A673 (cell line): ENCODE data around the gene COG4. TPM values are rescaled to one million over a fixed set of nuclear protein-coding genes. Genes with fewer than 3 reads are reported as not detected.

Experiments used
- BruUV-seq: library from RNA; stranded (reverse); fragments of 400-500 nt; replicated peaks from 2 replicates; lab custom pipeline; 2021; lab: Mats Ljungman, UMichigan
- CTCF ChIA-PET: fragments of 300-600 bp; sonication (Branson Sonifier 250); formaldehyde crosslinking; loops from one replicate; lab custom pipeline; 2022; ENCODE audit warnings: antibody characterized with exemption; lab: Charles Lee
- POLR2A ChIA-PET: fragments of 300-600 bp; sonication (Branson Sonifier 250); formaldehyde crosslinking; loops from one replicate; lab custom pipeline; 2022; ENCODE audit warnings: antibody characterized with exemption; ENCODE audit not compliant: low non-redundant PET; lab: Charles Lee
- DNase-seq: peaks from one replicate; pipeline ENCODE4 v3.0.0-alpha.2; 2015; ENCODE audit warnings: low spot score
- H3K27ac ChIP-seq: fragments of 200-600 bp; sonication (generic); 2 replicates; pipeline ENCODE4 v1.5.1; 2016; ENCODE audit warnings: mixed run types, low read depth, mild to moderate bottlenecking, mixed read lengths, antibody characterized with exemption, low read length; ENCODE audit not compliant: poor library complexity, severe bottlenecking
- H3K27me3 ChIP-seq: fragments of 200-600 bp; sonication (generic); replicated peaks from 2 replicates; pipeline ENCODE4 v1.6.1; 2017; ENCODE audit warnings: mixed run types, low read depth, mild to moderate bottlenecking, mixed read lengths, antibody characterized with exemption, low read length; ENCODE audit not compliant: insufficient read depth, poor library complexity
- H3K36me3 ChIP-seq: fragments of 200-600 bp; sonication (generic); 2 replicates; pipeline ENCODE4 v1.6.1; 2016; ENCODE audit warnings: mixed run types, mild to moderate bottlenecking, mixed read lengths, antibody characterized with exemption, low read length; ENCODE audit not compliant: insufficient read depth, poor library complexity, severe bottlenecking
- H3K4me1 ChIP-seq: fragments of 200-600 bp; sonication (generic); 2 replicates; pipeline ENCODE4 v1.6.1; 2017; ENCODE audit warnings: mixed run types, mild to moderate bottlenecking, mixed read lengths, antibody characterized with exemption, low read length; ENCODE audit not compliant: insufficient read depth, poor library complexity, severe bottlenecking
- H3K4me3 ChIP-seq: fragments of 200-600 bp; sonication (generic); 2 replicates; pipeline ENCODE4 v1.5.1; 2016; ENCODE audit warnings: low read depth, mixed run types, mild to moderate bottlenecking, mixed read lengths, low read length; ENCODE audit not compliant: poor library complexity, severe bottlenecking
- H3K9me3 ChIP-seq: fragments of 200-600 bp; sonication (generic); 2 replicates; pipeline ENCODE4 v1.6.1; 2016; ENCODE audit warnings: mixed run types, low read depth, mild to moderate bottlenecking, mixed read lengths, antibody characterized with exemption, low read length; ENCODE audit not compliant: poor library complexity, severe bottlenecking
- CTCF ChIP-seq: fragments of 300-800, 200-600 bp; sonication (generic); conservative IDR thresholded peaks from 2 replicates; pipeline ENCODE4 v1.5.1; 2017; ENCODE audit warnings: low read depth, mild to moderate bottlenecking, antibody characterized with exemption, low read length, moderate library complexity, mixed read lengths
- EZH2 ChIP-seq: fragments of 200-600 bp; sonication (generic); IDR thresholded peaks from 2 replicates; pipeline ENCODE4 v1.6.1; 2017; ENCODE audit warnings: borderline replicate concordance, low read depth, mild to moderate bottlenecking, mixed read lengths, antibody characterized with exemption, low read length; ENCODE audit not compliant: poor library complexity, severe bottlenecking
- intact Hi-C: fragments of 100-400 bp; cut with micrococcal nuclease; formaldehyde crosslinking; loops from one replicate; pipeline ENCODE4 v1.10.0; 2022; ENCODE audit not compliant: unreplicated experiment
- total RNA-seq: library from RNA; stranded (reverse); gene quantifications from 2 replicates; pipeline ENCODE4 v1.2.3, GENCODE V29; 2021

COG4 gene
- total RNA-seq, 1 experiment from 2014 or later, result 68.6 TPM

GRCh38 chr16:70478912-70479341 lies 44.4 kb downstream of the COG4 start:
- DNase-seq, result no peak
- peaks cover 4% of the 10 kb centered on the region for H3K36me3 ChIP-seq
- H3K27ac ChIP-seq, result no peak overlapping the region
- no peaks in the 10 kb centered on the region for H3K4me1 ChIP-seq
- ChIA-PET POLR2A (no interaction called here), CTCF (no interaction called here)
- intact Hi-C loops, result no loop called here
- no peak for TF ChIP-seq CTCF
- no peak for TF ChIP-seq EZH2
- no peaks in the 10 kb centered on the region for H3K9me3 ChIP-seq
- no peaks in the 10 kb centered on the region for H3K27me3 ChIP-seq
- H3K4me3 ChIP-seq, result no peak overlapping the region
- no TSS peak for BruUV-seq

- Histone ChIP-seq H3K9me3 (no peaks in the 10 kb centered on the region), H3K27ac (no peak overlapping the region), H3K4me3 (no peak overlapping the region), H3K27me3 (no peaks in the 10 kb centered on the region), H3K36me3 (peaks cover 4% of the 10 kb centered on the region), H3K4me1 (no peaks in the 10 kb centered on the region)
- CTCF ChIA-PET, result interaction anchor here (0.5 kb wide), 1 partner anchor 189 kb away, joined by 4 read pairs; the partner anchor contains the start of gene AARS1
- intact Hi-C loops, result no loop called here
- POLR2A ChIA-PET, result no interaction called here
- BruUV-seq, result no TSS peak
- no peak for TF ChIP-seq EZH2
- TF ChIP-seq CTCF, result no peak
- no peak for DNase-seq
These were observed 45.2 kb downstream of the COG4 start for GRCh38 chr16:70478169-70478568.

- ChIA-PET POLR2A (interaction anchor here (0.7 kb wide), 1 partner anchor 158 kb away, joined by 3 read pairs; no protein-coding TSS in a partner anchor), CTCF (interaction anchor here (0.7 kb wide), 1 partner anchor 111 kb away, joined by 3 read pairs; no protein-coding TSS in a partner anchor)
- Histone ChIP-seq H3K4me3 (no peak overlapping the region), H3K9me3 (no peaks in the 10 kb centered on the region), H3K4me1 (no peaks in the 10 kb centered on the region), H3K27ac (no peak overlapping the region), H3K36me3 (peaks cover 4% of the 10 kb centered on the region), H3K27me3 (no peaks in the 10 kb centered on the region)
- intact Hi-C loops, result no loop called here
- TF ChIP-seq EZH2 (no peak), CTCF (no peak)
- BruUV-seq, result no TSS peak
- peak; percentile 44 for DNase-seq
These were observed 46.9 kb downstream of the COG4 start for GRCh38 chr16:70476272-70477020.
